Vagina (tissue), 2 donors: ENCODE data around the gene PMIS2.

Experiments used
- POLR2A ChIP-seq, 2 donors: fragments of 450-650 bp; IDR thresholded peaks; one replicate each; pipeline ENCODE4 v1.6.1; 2017; ENCODE audit warnings: antibody characterized with exemption in 2 of 2, mild to moderate bottlenecking in 2 of 2, moderate library complexity in 2 of 2
- TF ChIP-seq, protein P1 (sequence below), 3 experiments: fragments of 450-650 bp in 2 of 3; fragments of 200-600 bp in 1 of 3; sonication (generic) in 1 of 3; IDR thresholded peaks; one replicate each; pipeline ENCODE4 v1.5.1; 2017 to 2019; ENCODE audit warnings: antibody characterized with exemption in 3 of 3, mild to moderate bottlenecking in 2 of 3, moderate library complexity in 2 of 3

GRCh38 chr19:35542209-35542608 is 43.8 kb upstream of the PMIS2 start:
- no peak for TF ChIP-seq POLR2A (IDR thresholded peaks at IDR 0.05)
- TF ChIP-seq, protein P1, sequence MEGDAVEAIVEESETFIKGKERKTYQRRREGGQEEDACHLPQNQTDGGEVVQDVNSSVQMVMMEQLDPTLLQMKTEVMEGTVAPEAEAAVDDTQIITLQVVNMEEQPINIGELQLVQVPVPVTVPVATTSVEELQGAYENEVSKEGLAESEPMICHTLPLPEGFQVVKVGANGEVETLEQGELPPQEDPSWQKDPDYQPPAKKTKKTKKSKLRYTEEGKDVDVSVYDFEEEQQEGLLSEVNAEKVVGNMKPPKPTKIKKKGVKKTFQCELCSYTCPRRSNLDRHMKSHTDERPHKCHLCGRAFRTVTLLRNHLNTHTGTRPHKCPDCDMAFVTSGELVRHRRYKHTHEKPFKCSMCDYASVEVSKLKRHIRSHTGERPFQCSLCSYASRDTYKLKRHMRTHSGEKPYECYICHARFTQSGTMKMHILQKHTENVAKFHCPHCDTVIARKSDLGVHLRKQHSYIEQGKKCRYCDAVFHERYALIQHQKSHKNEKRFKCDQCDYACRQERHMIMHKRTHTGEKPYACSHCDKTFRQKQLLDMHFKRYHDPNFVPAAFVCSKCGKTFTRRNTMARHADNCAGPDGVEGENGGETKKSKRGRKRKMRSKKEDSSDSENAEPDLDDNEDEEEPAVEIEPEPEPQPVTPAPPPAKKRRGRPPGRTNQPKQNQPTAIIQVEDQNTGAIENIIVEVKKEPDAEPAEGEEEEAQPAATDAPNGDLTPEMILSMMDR (IDR thresholded peaks at IDR 0.05), result no peak
